HG02588 (cell line): Measurements from ENCODE around the gene CMTR2.
"Not testable (repeated sequence)": the region's sequence is repeated elsewhere in the genome, so short reads cannot be mapped to it uniquely, and the experiment has no call there.

ENCODE experiments used
- ATAC-seq: cut with Tn5 transposase; IDR thresholded peaks from one replicate; pipeline ENCODE4 v1.9.1; 2021; ENCODE audit warnings: mild to moderate bottlenecking, moderate library complexity; ENCODE audit not compliant: unreplicated experiment

CMTR2 gene, protein sequence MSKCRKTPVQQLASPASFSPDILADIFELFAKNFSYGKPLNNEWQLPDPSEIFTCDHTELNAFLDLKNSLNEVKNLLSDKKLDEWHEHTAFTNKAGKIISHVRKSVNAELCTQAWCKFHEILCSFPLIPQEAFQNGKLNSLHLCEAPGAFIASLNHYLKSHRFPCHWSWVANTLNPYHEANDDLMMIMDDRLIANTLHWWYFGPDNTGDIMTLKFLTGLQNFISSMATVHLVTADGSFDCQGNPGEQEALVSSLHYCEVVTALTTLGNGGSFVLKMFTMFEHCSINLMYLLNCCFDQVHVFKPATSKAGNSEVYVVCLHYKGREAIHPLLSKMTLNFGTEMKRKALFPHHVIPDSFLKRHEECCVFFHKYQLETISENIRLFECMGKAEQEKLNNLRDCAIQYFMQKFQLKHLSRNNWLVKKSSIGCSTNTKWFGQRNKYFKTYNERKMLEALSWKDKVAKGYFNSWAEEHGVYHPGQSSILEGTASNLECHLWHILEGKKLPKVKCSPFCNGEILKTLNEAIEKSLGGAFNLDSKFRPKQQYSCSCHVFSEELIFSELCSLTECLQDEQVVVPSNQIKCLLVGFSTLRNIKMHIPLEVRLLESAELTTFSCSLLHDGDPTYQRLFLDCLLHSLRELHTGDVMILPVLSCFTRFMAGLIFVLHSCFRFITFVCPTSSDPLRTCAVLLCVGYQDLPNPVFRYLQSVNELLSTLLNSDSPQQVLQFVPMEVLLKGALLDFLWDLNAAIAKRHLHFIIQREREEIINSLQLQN

DNA sequence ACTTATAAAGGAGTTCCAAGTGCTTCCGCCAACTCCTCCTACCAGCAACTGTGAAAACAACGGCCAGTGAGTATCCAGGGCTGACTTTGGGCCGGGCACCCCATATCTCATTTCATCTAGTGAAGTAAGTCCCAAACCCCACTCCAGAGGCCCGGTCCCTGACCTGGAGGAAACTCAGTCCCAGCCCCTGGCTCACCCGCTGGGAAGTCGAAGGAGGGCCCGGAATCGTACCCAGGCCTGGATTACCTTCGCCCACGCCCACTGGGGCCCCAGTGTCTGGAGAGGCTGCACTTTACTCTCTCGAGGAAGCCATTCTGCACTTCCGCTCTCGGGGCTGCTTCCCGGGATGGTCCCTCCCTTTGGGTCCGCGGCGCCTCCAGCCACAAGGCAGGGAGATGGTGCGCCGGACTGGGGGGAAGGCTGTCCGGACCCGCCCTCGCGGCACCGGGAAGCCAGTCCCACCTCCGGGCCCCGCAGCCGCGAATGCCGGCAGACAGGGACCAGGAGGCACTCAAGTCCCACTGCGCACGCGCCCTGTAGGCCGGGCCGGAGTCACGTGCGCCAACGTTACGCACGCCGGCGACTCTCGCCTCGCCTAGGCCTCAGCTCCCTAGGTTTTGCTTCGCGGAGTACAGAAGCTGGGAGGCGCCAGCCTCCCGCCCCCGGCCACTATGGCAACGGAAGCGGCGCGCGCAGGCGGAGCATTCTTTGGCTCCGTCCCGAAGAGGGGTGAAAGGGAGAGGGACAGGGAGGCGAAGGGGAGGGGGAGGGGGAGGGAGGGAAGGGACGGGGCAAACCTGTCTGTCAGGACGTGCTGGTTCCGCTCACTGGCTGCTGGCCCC is at the start of gene CMTR2:
Gene CMTR2 (minus strand): TSS at position 513 of the 842 bp plus-strand sequence. CDS start 3,482 bp downstream, outside the sequence.
- ATAC-seq: peak; percentile 92

DNA sequence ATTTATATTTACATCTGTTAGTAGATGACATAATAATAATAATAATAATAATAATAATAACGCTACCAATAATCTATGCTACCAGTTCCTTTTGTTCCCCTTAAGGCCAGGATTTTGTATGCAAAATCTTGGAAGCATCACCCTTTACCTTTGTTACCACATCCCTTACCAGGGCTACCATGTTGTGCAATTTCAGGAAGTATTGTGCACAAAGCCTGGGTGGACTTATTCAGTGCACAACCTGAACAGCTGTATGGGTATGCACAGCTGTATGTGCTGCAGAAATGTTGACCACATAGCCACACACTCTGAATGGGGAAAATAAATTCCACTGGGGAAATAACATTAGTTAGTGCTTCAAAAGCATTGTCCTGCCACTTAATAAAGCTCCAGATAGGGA is 49.4 kb upstream of the CMTR2 start:
- ATAC-seq: no peak

DNA sequence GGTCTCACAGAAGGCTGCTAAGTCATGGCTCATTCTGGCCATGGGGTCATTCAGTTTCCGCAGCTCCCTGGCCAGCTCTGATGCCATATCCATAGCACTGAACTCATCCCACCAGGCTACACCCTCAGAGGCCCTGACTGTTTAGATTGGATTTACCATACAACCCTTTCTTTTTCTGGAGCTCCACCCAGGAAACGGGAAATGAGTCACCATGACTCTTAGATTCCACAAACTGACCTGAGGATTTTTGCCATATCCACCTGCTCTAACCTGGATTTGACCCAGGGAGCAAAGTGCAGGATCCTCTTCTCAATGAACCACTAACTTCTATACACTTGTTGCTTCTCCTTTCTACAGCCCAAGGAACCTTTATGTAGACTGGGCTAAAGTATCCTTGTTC is 49.0 kb upstream of the CMTR2 start:
- no peak for ATAC-seq

DNA sequence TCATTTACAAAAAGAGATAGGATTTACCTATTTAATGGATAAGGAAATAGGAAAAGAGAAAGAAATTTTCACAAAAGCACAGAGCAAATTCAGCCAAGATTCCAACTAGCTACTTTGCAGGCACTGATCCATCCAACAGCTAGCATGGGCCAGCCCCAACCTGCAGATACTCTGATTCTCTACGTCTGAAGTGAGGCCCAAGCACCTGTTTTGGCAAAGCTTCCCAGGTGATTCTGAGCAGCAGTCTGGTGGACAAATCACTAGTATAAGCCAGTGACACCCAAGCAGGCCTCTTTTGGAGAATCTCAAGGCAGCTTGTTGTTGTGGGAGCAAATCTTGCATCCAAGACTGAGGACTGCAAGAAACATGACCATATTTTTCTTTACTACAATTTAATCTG is 48.4 kb upstream of the CMTR2 start:
- no peak for ATAC-seq

DNA sequence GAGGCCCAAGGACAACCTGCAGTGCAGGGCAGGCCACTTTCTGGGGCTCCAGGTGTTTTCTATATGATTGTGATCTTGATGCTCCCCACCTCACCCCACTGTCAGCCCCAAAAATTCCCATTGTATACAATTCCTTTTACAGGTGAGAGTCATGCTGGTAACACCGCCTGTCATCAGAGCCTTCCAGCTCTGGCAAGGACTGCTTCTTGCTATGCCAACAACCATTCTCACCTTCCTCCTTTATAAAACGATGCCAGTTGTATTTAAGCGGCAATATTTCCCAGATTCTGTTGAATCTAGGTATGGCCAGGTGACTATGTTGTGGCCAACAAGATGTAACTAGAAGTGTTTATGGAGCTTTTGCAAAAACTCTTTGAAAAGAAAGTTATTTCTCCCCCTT is 38.9 kb upstream of the CMTR2 start:
- ATAC-seq: no peak

DNA sequence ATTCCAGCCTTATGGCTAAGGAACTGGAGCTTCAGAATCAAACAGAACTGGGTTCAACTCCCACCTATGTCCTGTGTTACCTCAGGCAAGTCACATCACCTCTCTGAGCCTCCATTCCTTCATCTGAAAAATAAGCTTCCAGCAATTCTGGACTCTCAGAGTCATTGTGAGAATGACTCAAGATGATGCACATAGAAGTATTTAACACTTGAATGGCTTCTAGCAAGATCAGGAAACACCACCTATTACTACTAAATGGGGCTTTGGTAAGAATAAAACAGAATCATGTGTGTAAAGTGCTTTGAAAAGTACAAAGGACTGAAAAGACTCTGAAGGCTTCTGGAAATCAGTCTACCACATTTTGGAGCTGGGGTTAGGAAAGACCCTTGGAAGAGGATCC is 38.5 kb upstream of the CMTR2 start:
- ATAC-seq: no peak

DNA sequence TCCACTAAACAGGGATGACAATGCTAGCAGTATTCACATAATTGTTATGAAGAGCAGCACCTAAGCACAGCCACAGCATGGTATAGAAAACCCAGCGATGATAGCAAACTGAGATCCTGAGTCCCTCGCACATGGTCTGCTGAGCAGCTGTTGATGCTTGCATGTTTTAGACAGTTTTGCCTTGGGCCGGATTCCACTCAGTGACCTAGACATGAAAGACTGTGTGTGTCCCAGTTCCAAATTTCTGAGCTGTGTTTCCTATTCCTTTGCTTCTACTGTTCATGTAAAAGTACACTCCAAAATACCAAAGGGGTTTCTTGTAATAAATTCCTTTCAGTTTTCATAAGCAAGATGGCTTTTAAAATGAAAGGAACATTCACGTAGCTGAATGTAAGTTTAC is 30.8 kb upstream of the CMTR2 start:
- no peak for ATAC-seq

DNA sequence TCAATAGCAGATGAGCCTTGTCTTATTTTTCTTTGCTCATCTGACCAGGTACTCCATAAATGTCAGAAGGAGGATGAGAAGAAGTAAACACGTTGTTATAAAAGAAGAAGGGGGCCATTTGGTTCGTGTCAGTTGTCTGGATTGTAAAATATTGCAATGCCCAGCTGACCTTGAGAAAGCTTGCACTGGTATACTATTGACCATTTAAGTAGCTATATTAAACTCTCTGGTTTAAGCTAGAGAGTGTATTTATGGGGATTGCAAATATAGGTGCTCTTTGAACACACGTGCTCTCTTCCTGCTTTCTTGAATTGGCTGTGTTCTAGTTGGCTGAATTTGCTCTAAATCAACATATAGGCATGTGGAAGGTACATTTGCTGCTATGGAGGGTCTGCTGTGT is 26.1 kb upstream of the CMTR2 start:
- ATAC-seq: no peak

DNA sequence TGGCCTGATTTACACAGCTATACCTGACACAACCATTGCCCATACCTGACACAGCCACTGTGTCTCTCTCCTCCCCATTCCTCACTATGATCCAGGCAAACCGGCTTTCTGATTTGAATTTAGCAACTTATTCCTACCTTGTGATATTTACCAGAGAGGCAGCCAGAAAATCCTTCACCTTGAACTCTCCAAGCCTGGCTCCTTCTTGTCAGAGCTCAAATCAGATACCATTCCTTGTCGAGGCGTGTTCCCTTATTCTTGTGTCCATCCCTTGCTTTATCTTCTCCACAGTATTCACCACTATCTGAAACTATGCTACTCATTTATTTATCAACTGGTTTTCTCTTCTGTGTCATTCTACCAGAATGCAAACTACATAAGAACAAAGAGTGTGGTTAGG is 24.4 kb upstream of the CMTR2 start:
- not testable (repeated sequence) for ATAC-seq

DNA sequence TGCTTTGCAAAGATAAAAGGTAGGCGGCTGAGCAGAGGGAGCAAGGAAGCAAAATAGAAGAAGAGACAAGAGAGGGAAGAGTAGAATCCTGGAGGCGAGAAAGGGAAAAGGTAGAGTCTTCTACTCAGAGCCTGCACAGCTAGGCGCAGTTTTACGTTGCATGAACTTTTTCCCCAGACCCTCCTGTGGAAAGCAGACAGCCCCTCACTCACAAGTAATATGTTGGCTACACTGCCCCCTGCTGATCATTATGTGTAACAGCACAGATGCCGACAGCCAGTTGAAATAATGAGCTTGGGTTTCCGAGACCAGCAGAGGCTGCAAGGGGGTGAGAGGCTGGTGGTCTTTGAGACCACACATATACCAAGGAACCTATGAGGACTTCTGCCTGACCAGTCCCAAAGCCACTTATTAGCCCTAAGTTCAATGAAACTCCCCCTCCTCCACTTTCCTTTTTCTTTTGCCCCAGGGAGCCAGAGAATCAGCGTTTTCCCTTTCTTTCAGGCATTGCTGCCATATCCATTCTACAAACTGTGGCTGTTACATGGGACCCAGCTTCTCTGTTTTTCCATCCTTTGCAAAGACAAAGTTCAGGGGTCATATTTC is 22.5 kb upstream of the CMTR2 start:
- ATAC-seq: no peak

DNA sequence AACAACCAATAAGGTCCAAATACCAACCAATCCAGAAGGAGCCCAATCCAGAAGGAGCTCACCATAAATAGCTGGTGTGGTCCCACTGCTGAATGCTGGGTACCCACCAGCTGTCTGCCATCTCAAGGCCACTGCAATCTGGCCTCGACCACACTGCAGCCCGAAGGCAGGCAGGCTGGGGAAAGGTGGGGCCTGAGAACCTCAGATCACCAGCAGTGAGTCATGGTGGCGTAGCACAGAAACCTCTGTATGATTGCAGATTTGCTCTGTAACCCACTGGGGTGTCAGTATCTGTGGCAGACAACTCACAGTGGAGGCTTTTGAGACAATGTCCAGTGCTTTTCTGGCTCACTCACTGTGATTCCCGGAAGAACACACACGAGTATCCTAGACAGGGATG is 14.7 kb upstream of the CMTR2 start:
- no peak for ATAC-seq

DNA sequence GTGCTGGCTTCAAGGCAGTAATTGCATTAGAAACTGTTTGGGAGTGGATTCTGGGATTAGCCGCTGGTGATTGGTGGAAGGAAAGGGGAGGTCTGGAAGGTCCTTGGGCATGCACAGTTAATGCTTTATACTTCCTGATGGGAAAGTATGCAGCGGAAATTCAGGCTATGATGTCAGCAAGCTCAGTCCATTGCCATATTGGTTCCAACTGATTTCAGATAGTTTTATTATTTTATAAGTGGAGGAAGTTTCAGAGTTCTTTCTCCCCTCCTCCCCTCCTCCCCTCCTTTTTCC is 8.1 kb upstream of the CMTR2 start:
- ATAC-seq: no peak

DNA sequence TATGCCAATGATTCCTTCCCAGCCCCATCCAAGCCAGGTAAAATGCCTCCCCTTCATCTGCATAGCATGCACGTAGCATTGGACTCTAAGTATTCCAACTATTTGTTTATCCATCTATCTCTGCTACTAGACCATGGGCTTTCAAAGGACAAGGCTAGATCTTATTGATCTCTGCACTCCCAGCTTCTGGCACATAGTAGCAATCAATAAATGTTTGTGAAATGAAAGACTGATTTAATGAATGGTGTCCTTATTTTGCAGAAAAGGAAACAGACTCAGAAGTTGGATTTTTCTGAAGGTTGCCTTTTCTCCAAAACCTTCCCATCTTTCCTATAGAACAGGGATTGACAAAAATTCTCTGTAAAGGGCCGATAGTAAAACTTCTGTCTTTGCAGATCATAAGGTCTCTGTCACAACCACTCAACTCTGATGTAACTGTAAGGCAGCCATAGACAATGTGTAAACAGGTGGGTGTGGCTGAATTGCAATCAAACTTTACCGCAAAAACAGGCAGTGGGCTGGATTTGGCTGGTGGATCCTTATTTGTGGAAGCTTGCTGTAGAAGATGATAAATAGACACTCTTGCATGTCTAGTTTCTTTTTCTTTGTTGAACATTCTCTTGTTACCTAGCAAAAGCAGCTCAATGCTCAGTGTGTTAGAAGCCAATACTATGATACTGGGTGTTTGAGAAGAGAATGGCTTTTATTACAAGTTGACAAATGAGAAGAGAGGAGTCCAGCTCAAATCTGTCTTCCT is 7.6 kb upstream of the CMTR2 start:
- no peak for ATAC-seq

DNA sequence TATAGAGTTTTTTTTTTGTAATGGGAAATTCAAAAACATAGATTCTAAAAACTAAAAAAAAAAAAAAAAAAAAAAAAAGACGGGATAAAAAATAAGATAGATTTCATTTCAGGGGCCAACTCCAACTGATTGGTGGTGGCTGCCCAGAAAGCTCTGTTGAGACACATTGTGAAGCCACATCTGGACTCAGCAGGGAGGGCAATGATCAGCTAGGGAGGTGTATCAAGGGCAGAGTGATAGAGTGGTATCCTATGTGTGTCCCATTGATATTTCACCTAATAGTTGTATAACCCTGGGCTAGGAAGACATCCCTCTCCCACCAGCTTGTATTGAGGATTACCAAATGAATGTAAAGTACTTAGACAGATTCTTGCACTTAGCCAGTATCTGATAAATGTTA is 6.7 kb upstream of the CMTR2 start:
- ATAC-seq: no peak

DNA sequence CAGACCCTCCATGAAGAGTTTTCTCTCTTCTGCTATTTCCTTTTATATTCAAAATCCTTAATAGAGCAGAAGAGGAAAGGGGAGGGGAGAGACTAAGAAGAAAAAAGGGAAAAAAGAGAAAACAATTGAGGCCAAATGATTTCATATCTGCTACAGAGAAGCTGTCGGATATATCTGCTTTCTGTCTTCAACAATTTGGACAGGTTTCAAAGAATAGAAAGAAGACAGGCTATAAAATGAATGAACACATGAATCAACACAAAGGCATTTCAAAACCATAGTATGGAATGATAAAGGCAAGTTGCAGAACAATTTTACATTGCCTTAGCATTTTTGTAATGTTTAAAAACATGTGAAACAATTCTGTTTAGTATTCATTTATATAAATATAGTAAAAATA is 4.7 kb upstream of the CMTR2 start:
- no peak for ATAC-seq

DNA sequence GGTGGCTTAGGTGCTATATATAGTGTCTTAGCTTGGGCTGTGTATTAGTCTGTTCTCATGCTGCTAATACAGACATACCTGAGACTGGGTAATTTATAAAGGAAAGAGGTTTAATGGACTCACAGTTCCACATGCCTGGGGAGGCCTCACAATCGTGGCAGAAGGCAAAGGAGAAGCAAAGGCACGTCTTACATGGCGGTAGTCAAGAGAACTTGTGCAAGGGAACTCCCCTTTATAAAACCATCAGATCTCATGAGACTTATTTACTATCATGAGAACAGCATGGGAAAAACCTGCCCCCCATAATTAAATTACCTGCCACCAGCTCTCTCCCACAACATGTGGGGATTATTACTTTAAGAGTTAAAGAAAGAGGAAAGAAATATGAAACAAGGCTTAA is 2.9 kb upstream of the CMTR2 start:
- ATAC-seq: not testable (repeated sequence)

DNA sequence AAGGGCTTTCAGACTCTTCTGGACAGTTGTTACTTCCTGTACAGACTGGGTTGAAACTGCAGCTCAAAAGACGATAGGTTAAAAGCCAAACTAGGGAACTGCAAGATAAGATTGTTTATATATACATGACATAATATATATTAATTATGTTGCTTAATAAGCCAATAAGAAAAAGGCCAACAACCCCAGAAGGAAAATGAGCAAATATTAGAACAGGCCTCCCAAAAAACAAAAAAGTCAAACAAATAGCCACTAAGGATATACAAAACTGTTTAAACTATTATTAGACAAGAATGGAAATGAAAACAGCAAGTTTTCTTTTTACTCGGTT is 495 bp upstream of the CMTR2 start:
- no peak for ATAC-seq

DNA sequence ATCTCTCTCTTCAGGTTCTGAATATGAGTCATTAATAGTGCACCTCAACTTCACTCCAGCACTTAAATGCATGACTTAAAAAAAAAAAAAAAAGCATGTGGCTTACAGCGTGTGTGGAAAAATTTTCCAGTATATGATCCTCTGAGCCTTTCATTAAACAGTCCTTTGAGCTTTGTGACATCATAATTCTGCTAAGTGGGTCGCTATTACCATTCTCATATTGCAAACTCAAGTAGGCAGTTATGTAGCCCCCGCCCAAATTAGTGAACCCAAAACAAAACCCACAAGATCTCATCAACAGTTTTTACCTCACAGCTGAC is 672 bp downstream of the CMTR2 start:
- ATAC-seq: no peak

DNA sequence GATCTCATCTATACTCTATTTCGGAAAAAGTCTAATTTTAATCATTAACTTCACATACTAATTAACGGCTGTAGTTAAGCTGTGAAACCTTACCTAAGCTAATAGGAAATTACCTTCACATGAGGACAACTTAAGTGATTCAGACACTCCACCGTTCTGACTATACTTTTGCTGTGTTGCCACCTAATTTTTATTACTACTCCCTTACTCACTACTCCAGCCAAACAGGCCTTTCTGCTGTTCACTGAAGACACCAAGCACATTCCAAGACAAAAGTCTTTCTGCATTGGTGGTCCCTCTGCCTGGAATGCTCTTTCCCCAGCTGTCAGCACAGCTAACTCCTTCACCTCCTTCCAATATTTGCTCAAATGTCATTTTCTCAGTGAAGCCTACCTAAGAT is 1.3 kb downstream of the CMTR2 start:
- no peak for ATAC-seq

DNA sequence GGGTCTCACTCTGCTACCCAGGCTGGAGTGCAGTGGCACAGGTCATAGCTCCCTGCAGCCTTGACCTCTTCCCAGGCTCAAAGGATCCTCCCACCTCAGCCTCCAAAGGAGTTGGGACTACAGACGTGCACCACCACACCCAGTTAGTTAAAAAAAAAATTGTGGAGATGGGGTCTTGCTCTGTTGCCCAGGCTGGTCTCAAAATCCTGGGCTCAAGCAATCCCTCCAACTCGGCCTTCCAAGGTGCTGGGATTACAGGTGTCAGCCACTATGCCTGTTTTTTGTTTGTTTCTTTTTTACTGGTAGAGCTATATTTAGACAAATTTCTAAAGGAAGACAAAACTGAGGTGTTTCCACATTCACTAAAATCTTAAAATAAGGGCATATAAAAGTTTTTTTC is 1.7 kb downstream of the CMTR2 start:
- no peak for ATAC-seq

DNA sequence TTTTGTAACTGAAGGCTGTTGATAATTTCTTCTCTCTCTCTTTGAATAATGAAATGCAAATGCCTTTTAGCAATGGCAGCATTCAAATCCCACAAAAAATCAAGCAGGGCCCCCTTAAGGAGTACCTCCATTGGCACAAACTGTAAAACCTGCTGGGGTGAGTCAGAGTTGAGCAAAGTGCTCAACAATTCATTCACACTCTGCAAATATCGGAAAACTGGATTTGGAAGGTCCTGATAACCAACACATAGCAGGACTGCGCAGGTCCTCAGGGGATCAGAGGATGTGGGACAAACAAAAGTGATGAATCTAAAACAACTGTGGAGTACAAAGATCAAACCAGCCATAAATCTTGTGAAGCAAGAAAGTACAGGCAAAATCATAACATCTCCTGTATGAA is 5.6 kb downstream of the CMTR2 start:
- ATAC-seq: no peak
